ENCODE results near the gene PCDH15.
"Not testable (repeated sequence)": the region's sequence is repeated elsewhere in the genome, so short reads cannot be mapped to it uniquely, and the experiment has no call there.

The PCDH15 gene

DNA sequence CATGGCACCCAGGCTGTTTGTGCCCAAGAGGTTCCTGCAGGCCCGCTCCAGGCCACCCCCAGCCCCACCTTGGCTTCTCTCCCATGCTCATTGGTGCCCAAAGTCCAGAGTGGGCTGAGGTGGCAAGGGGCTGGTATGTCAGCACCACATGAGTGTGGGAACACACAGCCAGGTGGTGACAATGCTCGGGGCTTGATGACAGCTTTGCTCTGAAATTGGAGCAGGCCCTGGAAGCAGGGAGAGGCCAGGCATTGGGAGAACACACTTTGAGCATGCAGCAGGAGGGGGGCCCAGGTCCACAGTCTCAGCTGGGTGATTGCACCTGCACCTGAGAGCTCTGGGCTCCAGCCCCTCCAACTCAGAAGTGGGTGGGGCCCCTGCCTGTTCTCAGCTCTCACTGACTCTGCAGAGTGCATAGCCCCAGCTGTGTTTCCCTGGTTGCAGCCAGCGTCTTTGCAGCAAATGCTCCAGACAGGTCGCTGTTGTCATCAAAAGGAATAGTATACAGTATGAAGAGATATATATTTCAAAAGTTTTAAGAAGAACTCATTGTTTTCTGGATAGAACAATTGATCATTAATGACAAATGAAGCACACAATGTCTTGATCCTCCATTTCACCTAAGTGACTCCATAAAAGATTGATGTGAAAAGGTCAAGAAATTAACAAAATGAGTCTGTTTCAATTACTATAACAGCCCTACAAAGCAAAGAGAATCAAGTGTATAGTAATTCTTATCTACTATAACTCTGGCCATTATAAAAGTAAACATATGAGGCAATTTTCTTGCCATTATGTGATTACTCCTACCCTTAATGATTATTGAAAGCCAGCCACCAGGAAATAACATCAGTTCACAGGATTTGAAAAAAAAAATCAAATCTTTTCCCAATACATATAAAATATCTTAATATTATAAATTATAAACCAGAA is 848.1 kb downstream of the PCDH15 start:
- DNase-seq = no peak

DNA sequence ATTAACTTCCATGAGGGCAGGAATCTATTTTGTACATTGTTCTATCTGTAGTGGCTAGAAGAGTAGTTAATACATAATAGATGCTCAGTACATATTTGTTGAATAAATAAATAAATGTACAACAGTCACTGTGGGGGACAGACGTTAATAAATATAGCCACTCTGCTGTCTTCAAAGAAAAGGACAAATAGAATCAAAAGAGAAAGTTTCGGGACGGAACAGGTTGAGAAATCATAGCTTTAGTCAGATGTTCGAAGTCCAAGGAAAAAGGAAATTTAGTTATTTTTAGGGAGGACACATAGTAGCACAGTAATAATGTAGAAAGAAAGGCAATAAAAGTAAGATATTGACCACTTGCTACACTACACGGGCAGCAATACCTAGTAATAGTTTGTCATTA is 861.4 kb downstream of the PCDH15 start:
- no peak for DNase-seq

DNA sequence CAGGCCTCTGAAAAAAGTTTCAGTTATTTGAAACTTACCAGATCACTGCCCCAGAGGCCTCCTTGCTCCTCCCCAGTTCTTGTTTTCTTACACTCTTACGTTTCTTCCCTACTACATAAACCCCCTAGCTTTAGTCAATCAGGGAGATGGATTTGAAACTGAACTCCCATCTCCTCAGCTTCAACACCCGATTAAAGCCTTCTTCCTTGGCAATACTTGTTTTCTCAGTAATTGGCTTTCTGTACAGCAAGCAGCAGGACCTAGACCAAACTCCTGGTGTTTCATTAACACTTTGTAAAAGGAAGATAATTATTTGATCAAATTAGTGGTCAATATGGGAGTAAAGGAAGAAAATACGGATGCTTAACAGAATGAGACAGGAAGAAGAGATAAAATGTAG is 870.4 kb downstream of the PCDH15 start:
- DNase-seq = no peak

DNA sequence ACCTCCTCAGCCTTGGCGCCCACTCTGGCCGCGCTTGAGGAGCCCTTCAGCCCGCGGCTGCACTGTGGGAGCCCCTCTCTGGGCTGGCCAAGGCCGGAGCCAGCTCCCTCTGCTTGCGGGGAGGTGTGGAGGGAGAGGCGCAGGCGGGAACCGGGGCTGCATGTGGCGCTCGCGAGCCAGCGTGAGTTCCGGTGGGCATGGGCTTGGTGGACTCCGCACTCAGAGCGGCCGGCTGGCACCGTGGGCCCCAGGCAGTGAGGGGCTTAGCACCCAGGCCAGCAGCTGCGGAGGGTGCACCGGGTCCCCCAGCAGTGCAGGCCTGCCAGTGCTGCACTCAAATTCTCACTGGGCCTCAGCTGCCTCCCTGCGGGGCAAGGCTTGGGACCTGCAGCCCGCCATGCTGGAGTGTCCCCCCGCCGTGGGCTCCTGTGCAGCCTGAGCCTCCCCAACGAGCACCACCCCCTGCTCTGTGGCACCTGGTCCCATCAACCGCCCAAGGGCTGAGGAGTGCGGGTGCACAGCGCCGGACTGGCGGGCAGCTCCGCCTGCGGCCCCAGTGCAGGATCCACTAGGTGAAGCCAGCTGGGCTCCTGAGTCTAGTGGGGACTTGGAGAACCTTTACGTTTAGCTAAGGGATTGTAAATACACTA is 876.9 kb downstream of the PCDH15 start:
- DNase-seq = not testable (repeated sequence)

DNA sequence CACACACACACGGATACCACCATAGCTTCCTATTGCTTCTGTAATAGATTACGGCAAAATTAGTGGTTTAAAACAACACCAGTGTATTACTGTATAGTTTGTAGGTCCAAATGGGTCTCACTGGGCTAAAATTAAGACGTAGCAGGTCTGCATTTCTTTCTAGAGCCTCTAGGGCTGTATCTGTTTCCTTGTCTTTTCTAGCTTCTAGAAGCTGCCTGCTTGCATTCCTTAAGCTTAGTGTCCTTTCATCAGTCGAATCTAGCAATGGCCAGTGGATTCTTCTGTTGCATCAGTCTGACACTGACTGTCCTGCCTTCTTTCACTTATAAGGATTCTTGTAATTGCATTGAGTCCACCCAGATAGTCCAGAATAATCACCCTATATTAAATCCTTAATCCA is 882.3 kb downstream of the PCDH15 start:
- no peak for DNase-seq

DNA sequence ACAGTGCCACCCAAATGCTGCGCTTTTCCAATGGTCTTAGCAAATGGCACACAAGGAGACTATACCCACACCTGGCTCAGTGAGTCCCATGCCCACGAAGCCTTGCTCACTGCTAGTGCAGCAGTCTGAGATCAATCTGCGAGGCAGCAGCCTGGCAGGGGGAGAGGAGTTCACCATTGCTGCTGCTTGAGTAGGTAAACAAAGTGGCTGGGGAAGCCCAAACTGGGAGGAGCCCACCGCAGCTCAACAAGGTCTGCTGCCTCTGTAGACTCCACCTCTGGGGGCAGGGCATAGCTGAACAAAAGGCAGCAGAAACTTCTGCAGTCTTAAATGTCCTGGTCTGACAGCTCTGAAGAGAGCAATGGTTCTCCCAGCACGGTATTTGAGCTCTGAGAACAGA is 891.2 kb downstream of the PCDH15 start:
- no peak for DNase-seq

DNA sequence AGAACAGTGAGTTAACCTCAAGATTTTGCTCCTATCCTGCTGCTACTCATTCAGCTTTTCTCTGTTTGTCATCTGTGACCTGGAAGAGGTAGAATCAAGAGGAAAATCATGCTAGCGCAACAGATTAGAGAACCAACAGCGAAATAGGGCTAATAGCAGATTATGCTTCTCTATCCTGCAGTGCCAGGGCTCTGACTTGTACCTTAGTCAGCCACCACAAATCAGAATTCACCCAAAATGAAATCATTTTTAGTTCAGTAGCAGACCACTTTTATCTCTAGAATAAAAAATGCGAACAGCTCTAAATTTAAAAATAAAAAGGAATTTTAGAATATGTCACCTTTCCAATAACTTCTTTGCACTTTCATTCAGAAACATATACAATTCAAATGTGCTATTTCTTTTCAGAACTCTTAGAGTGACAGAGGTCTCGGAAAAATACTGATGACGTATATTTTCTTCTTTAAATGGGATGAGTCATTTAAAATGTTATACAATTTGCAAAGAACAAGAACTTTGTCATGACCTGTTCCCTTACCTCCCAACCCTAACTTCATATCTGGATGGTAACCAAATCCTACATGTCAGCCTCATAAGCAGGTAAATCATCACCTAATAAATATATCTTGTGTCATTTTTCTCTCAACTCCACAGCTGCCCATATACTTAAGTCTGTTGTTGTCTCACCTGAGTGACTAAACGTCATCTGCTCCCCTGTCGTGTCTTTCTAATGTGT is 896.4 kb downstream of the PCDH15 start:
- no peak for DNase-seq

DNA sequence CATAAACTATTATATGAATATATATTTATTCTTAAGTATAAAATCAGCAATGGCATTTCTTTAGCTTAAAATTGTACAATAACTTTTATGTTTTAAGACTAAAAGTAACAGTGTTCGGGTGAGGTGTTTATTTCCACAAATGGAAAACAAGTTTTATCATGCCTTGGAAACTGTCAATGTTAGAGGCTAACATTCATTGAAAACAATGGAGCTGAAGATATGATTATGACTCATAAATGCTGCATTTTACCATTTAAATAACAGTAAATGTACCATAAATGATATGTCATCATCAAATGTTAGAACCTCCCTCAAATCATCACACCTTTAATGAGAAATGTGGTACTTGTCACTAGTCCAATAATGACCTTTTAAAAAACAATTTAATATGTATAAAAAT is 897.3 kb downstream of the PCDH15 start:
- DNase-seq = no peak

DNA sequence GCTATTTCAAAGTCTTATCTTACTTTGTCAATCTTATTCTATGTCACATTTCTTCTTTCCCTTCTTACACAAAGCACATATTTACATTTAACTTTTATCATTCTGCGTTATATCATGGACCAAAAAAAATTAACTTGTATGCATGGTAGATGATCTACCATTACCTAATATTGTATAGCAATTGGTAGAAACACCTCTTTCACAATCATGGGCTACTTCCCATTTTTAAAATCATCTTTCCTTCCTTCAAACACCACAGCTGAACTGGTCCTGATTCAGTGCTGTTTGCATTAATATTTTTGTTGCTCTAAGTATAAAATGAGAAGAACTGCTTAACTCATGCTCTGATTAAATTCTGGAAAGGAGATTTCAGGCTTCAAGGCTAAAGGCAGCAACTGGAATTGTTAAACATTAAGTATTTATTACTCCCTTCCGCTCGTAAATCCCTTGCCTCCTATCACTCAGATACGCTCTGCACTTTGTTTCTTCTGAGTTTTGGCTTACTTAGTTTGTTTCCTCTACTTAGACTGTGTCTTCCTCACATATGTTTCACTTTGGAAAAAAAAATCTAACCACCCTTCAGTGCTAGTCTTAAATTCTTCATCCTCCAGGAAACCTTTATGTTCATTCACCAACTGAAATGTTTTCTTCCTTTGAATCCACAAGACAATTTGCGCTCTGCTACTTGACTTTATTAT is 901.4 kb downstream of the PCDH15 start:
- peak; percentile 25 for DNase-seq

DNA sequence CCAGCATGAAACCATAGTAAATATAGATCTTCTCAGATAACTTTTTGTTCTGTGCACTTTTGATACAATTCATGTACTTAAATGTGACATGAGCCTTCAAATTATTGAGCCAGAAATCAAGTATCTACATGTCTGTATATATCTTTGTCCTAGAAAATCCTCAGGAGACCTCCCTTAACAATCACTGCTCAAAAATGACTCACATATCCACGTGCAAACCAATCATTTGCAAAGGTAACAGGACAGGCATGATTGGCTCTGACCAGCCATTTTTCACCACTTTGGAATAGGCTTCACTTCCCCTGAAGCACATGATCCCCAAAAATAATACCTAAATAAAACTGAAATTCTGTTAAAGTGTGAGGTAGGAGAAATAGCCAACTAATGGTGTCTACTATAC is 902.5 kb downstream of the PCDH15 start:
- no peak for DNase-seq

DNA sequence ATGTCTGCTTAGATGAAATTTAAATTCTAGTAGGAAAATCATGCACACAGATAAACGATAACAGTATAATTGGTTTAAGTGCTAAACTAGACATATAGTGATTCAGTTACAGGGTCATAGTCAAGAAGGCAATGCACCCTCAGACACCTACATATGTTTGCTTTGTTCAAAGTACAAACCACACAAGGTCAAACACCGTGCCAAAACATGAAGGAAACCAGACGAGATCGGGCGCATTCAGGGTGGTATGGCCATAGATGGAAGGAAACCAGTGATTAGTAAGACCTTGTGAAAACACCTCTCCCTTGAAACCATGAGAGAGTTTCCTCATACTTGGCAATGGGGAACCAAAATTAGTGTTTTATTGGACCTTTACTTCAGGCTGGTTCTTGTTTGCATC is 906.9 kb downstream of the PCDH15 start:
- no peak for DNase-seq

DNA sequence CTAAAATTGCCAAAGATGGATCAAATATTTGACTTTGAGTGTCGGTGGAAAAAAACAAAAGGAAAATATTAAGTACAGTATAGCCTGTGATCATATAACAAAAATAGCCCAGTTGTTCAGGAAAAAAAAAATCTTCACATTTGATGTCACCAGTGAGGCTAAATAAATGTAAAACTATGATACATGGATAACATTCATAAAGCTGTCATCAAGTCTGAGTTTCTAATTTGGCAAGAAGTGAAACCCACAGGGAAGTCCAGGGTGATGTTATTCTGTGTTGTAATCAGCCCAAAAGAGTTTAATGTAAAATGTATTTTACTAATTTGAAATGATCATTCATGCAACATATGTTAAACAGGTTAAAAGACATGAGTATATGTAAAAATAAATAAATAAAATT is 908.0 kb downstream of the PCDH15 start:
- no peak for DNase-seq

DNA sequence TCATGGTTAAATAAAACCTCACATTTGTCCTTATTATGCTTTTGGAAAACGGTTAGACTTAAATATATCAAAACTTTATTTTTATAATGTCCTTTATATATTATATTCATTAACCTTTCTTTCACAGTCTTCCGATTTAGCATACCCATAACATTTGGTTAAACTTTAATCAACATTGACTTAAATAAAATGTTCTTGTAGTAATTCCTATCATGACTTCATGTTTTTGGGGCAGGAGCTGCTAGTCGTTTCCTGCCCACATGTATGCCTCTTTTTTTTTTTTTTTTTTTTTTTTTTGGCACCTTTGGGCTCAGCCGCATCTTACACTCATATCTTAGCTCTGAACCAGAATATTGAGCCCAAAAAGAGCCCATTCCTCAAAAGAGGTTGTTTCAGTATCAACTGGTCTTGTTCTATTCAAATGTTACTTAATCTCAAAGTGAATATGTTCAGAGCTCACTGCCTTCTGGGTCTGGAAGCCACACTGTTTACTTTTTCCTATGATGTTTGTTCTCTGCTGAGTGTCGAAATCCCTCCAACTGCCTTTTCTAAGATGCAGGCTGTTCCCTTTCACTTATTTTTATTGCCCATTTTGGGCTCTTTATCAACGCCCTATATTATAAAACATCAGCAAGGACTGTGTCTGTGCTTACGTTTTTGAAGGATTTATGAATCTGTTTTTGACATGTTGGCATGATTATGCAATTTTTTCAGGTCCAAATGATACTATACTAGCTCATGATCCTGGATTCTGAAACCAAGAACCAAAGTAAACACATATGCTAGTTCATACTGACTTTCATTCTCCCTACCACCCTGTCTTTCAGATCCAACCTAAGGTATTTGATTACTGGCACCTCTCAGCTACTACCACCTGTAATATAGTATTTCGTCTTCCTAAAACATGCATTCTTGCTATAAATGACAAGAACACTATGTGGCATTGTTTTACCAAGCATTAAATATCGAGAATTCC is 914.4 kb downstream of the PCDH15 start:
- DNase-seq = no peak

DNA sequence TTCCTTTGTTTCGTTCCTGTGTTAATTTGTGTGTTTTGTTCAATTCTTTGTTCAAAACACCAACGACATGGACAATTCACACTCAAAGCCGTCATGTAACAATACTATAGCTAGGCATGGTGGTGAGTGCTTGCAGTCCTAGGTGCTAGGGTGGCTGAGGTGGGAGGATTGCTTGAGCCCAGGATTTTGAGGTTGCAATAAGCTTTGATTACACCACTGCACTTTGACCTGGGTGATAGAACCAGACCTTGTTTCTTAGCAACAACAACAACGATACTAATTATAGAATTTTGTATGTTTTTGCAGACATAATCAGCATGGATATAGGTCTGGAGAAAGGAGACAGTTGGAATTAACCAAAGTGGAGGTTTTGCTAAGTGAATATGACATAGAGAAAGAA is 936.2 kb downstream of the PCDH15 start:
- no peak for DNase-seq

DNA sequence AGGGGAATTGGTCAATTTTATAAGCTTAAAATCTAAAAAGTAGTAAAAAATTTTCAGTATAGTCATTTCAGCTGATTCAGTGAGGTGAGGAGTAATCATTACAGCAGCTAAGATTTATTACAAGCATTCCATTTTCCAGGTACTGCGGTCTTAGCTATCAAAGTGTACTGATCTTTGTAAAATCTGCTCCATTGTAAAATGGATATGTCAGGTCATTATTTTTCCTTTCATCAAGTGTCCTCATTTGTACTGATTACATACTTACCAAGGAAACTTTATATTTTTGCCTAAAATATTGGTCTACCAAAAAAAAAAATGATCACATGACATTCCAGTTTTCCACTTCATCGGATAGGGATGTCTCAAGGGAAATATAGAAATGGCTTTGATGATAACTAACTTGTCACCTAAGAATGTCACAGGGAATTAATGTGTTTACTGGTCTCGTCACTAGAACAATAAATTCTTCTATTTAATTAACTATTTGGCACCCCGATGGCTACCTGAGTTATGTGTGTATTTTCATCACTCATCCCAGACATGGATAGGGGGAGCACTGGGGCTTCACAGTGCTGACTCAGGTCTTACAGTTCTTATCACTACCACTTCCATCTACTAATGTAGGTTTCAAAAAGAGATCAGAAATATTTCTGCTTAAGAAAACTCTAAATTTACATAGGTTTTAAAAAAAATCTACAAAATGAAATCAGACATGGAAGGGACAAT is 948.4 kb downstream of the PCDH15 start:
- no peak for DNase-seq

DNA sequence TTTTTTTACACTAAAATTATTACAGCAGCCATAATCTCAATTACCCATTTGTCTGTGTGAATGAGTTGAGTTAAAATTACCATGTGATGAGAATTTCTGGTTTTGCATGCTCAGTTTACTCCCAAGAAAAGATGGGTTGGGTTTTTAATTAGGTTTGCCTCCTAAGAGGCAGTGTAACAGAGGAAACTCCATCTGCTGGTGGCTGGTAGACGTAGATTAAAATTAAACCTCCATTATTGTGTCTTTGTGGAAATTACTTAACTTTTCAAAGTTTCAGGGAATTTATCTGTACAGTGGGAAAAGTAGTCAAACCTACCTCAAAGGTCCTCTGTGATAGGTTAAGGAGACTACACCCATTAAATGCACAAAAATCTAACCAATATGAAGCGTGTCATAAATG is 954.2 kb downstream of the PCDH15 start:
- peak; percentile 26 for DNase-seq

DNA sequence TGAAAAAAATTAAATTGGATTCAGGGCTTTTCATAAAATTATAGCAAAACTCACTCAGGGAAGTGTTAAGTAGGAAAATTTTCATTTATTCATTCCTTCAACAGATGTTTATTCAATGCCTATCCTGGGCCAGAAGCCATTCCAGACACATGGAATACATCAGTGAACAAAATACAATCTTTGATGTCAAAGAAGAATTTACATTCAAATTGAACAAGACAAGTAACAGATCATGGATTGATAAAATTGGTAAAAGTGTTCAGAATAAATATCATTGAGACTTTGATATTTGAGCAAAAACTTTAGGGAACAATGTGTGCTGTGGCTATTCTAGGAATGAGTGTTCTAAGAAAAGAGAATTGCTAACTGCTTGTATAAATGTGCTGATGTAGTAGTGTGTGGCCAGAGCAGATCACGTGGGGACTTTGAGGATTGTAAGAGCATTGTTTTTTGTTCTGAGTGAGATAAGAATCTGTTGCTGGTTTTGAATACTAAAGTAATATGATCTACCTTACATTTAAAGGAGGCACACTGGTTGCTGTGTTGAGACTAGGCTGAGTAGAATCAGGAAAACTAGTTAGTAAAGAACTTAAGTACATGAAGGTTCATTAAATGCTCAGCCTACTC is 957.2 kb downstream of the PCDH15 start:
- peak; percentile 71 for DNase-seq

DNA sequence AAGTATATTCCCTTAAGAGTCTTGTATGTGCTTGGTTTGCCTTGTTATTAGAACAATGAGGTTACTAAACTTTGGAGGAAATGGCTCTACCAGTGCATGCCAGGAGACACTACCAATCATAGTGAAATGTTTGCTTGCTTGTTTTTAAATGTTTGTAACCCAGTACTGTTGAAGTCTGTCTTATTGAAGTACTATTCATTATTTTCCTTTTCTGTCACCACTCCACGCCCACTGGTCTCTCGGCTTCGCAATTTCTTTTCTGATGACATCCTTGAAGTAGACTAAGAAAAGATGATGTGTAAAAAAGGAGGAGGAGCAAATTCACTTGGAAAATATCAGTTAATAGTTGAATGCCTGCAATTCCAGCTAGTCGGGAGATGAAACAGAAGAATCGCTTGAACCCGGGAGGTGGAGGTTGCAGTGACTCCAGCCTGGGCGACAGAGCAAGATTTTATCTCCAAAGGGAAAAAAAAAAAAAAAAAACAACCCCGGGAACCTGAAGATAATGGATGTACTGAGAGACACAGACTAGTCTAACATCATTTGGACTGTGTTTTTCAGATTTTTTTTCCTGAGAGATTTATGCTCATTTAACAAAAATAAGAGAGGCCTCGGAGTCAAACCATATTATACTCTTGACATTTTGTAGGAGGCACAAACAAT is 959.4 kb downstream of the PCDH15 start:
- no peak for DNase-seq

DNA sequence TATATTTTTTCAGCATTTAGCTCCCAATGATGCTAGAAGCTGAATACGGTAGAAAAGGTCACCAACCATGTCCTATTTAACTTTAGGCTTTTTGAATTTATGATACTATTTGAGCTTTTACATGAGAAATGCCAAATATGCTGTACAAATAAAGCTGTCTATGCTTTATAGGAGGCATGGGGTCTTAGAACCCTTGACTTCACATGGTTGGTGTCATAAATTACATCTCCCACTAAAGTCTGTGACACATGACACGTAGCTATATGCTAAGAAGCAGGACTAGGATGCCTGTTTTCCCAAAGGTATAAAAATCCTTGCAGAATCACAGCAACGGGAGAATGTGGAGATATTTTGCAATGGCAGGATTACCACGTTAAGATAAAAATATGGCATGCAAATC is 960.4 kb downstream of the PCDH15 start:
- no peak for DNase-seq

DNA sequence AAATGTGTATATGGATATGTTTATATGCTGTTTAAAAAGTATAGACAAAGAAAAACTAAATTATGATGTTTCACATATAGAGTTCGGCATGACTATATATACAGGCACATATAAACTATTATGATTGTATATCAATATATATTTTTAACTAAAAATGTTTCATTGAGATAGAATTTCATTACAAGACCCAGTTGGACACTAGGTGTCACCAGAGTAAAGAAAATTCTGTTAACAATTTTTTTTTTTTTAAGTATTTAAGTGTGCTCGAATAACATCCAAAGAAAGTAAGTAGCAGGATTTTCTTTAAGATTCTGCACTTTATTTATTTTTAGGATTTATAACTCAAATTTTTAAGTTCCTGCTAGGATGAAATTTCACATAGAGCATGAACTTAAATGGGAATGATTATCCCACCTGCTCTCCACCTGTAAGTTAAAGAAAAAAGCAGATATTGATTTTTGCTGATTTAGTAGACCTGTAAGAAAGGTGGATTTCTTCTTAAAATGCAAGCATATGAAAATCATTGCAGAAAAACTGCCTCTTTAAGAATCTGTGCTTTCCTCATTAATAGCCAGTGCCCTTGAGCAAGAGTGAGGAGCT is 961.5 kb downstream of the PCDH15 start:
- peak; percentile 68 for DNase-seq
